IMR-90 (cell line): ENCODE measurements around the gene ZNF692. TPM values are rescaled to one million over a fixed set of nuclear protein-coding genes. Genes with fewer than 3 reads are reported as not detected.

ENCODE experiments used
- ATAC-seq: fragments of 200-7000 bp; cut with Tn5 transposase; 2 replicates; pipeline ENCODE4 v1.9.1; 2020; ENCODE audit warnings: low read depth, mild to moderate bottlenecking, moderate library complexity
- BruUV-seq: library from RNA; stranded (reverse); fragments of 400-500 nt; replicated peaks from 2 replicates; lab custom pipeline; 2021; lab: Mats Ljungman, UMichigan
- CTCF ChIA-PET: fragments of 300-600 bp; formaldehyde crosslinking; extraction: SDS; loops from one replicate; lab custom pipeline; 2021; ENCODE audit warnings: antibody characterized with exemption; lab: Yijun Ruan, JAX
- POLR2A ChIA-PET: fragments of 300-600 bp; sonication (Branson Sonifier 250); formaldehyde crosslinking; loops from one replicate; lab custom pipeline; 2022; ENCODE audit warnings: antibody characterized with exemption; ENCODE audit not compliant: unreplicated experiment; lab: Charles Lee
- DNase-seq: peaks from one replicate; pipeline ENCODE4 v3.0.0; 2013
- H2AFZ ChIP-seq: replicated peaks from 2 replicates; pipeline ENCODE3; 2013; ENCODE audit warnings: low read length, mild to moderate bottlenecking; ENCODE audit not compliant: poor library complexity
- H2AK5ac ChIP-seq: 2 replicates; pipeline ENCODE4 v1.6.1; 2013; ENCODE audit warnings: low read depth, low read length, inconsistent platforms
- H2AK9ac ChIP-seq: replicated peaks from 2 replicates; pipeline ENCODE3; 2013; ENCODE audit warnings: mild to moderate bottlenecking, low read depth, low read length, moderate library complexity; ENCODE audit not compliant: poor library complexity
- H2BK120ac ChIP-seq: 2 replicates; pipeline ENCODE4 v1.6.1; 2013; ENCODE audit warnings: low read depth, low read length, inconsistent platforms
- H2BK15ac ChIP-seq: 3 replicates; pipeline ENCODE4 v1.6.1; 2013; ENCODE audit warnings: low read depth, low read length, inconsistent platforms
- H2BK20ac ChIP-seq: 2 replicates; pipeline ENCODE4 v1.6.1; 2013; ENCODE audit warnings: low read depth, mild to moderate bottlenecking, inconsistent platforms, low read length, moderate library complexity
- H2BK5ac ChIP-seq: 2 replicates; pipeline ENCODE4 v1.6.1; 2013; ENCODE audit warnings: mild to moderate bottlenecking, low read depth, low read length, inconsistent platforms; ENCODE audit not compliant: poor library complexity, severe bottlenecking
- H3K14ac ChIP-seq: replicated peaks from 2 replicates; pipeline ENCODE4 v1.6.1; 2013; ENCODE audit warnings: low read depth, low read length, inconsistent platforms
- H3K18ac ChIP-seq: 2 replicates; pipeline ENCODE4 v1.6.1; 2013; ENCODE audit warnings: low read depth, low read length, control low read depth
- H3K23ac ChIP-seq: 2 replicates; pipeline ENCODE4 v1.6.1; 2013; ENCODE audit warnings: low read depth, low read length, inconsistent platforms
- H3K27ac ChIP-seq: 2 replicates; pipeline ENCODE4 v1.5.1; 2013; ENCODE audit warnings: mild to moderate bottlenecking, control low read depth, low read length; ENCODE audit not compliant: insufficient read depth
- H3K27me3 ChIP-seq: 2 replicates; pipeline ENCODE4 v1.6.1; 2013; ENCODE audit warnings: low read length; ENCODE audit not compliant: control insufficient read depth, insufficient read depth
- H3K36me3 ChIP-seq: 2 replicates; pipeline ENCODE4 v1.6.1; 2013; ENCODE audit warnings: low read length, mixed read lengths; ENCODE audit not compliant: control insufficient read depth, insufficient read depth
- H3K4ac ChIP-seq: 2 replicates; pipeline ENCODE4 v1.6.1; 2013; ENCODE audit warnings: low read depth, low read length, inconsistent platforms
- H3K4me1 ChIP-seq: 2 replicates; pipeline ENCODE4 v1.6.1; 2013; ENCODE audit warnings: low read length, mixed read lengths; ENCODE audit not compliant: control insufficient read depth, insufficient read depth
- H3K4me2 ChIP-seq: 2 replicates; pipeline ENCODE4 v1.6.1; 2013; ENCODE audit warnings: low read depth, mild to moderate bottlenecking, control low read depth, low read length, moderate library complexity
- H3K4me3 ChIP-seq: 2 replicates; pipeline ENCODE4 v1.5.1; 2013; ENCODE audit warnings: low read depth, mild to moderate bottlenecking, control low read depth, low read length, moderate library complexity; ENCODE audit not compliant: insufficient read depth
- H3K56ac ChIP-seq: 2 replicates; pipeline ENCODE4 v1.6.1; 2013; ENCODE audit warnings: low read length, inconsistent platforms; ENCODE audit not compliant: insufficient read depth; ENCODE audit errors: extremely low read depth
- H3K79me1 ChIP-seq, 2 experiments: 2 replicates each; pipeline ENCODE4 v1.6.1; 2013; ENCODE audit warnings: low read length in 2 of 2, inconsistent platforms in 1 of 2, low read depth in 1 of 2
- H3K9ac ChIP-seq: 2 replicates; pipeline ENCODE4 v1.6.1; 2013; ENCODE audit warnings: low read depth, low read length, control low read depth
- H3K9me1 ChIP-seq: 2 replicates; pipeline ENCODE4 v1.6.1; 2013; ENCODE audit warnings: low read length, inconsistent platforms; ENCODE audit not compliant: insufficient read depth
- H3K9me3 ChIP-seq: 2 replicates; pipeline ENCODE4 v1.6.1; 2013; ENCODE audit warnings: low read length; ENCODE audit not compliant: control insufficient read depth, insufficient read depth
- H4K20me1 ChIP-seq: 2 replicates; pipeline ENCODE4 v1.6.1; 2013; ENCODE audit warnings: low read length, inconsistent platforms; ENCODE audit not compliant: insufficient read depth
- H4K5ac ChIP-seq: 2 replicates; pipeline ENCODE4 v1.6.1; 2013; ENCODE audit warnings: mild to moderate bottlenecking, low read depth, low read length, control low read depth
- H4K8ac ChIP-seq, 2 experiments: 2 replicates each; pipeline ENCODE4 v1.6.1; 2013; ENCODE audit warnings: low read depth in 2 of 2, low read length in 2 of 2, control low read depth in 1 of 2, inconsistent platforms in 1 of 2
- H4K91ac ChIP-seq: 2 replicates; pipeline ENCODE4 v1.6.1; 2013; ENCODE audit warnings: low read depth, low read length, inconsistent platforms; ENCODE audit not compliant: insufficient read depth
- BHLHE40 ChIP-seq: fragments of 150-350 bp; IDR thresholded peaks from 2 replicates; pipeline ENCODE4 v1.6.1; 2016; ENCODE audit warnings: mild to moderate bottlenecking, low read depth, low read length
- CEBPB ChIP-seq: IDR thresholded peaks from 2 replicates; pipeline ENCODE4 v1.6.1; 2012; ENCODE audit warnings: low read depth, low read length, improper control_type of control experiment
- CHD1 ChIP-seq: IDR thresholded peaks from 2 replicates; pipeline ENCODE4 v1.6.1; 2012; ENCODE audit warnings: low read depth, low read length, improper control_type of control experiment
- CTCF ChIP-seq: conservative IDR thresholded peaks from 2 replicates; pipeline ENCODE4 v1.5.1; 2012; ENCODE audit warnings: mild to moderate bottlenecking, low read depth, low read length, improper control_type of control experiment
- FOS ChIP-seq: fragments of 150-350 bp; IDR thresholded peaks from 2 replicates; pipeline ENCODE4 v1.6.1; 2016; ENCODE audit warnings: low read depth, low read length
- MAFK ChIP-seq: IDR thresholded peaks from 2 replicates; pipeline ENCODE4 v1.6.1; 2012; ENCODE audit warnings: low read depth, low read length, improper control_type of control experiment
- MAZ ChIP-seq: IDR thresholded peaks from 2 replicates; pipeline ENCODE4 v1.6.1; 2012; ENCODE audit warnings: low read depth, mild to moderate bottlenecking, low read length, improper control_type of control experiment, moderate library complexity, borderline replicate concordance
- NFE2L2 ChIP-seq: fragments of 150-350 bp; IDR thresholded peaks from 2 replicates; pipeline ENCODE4 v1.6.1; 2016; ENCODE audit warnings: low read depth, mild to moderate bottlenecking, low read length
- POLR2A ChIP-seq: IDR thresholded peaks from 2 replicates; pipeline ENCODE4 v1.6.1; 2012; ENCODE audit warnings: mild to moderate bottlenecking, low read depth, low read length
- RAD21 ChIP-seq: IDR thresholded peaks from 2 replicates; pipeline ENCODE4 v1.6.1; 2012; ENCODE audit warnings: low read length, improper control_type of control experiment
- RCOR1 ChIP-seq: IDR thresholded peaks from 2 replicates; pipeline ENCODE4 v1.6.1; 2012; ENCODE audit warnings: mild to moderate bottlenecking, low read length, improper control_type of control experiment; ENCODE audit not compliant: insufficient replicate concordance
- RFX5 ChIP-seq: IDR thresholded peaks from 2 replicates; pipeline ENCODE4 v1.8.0; 2012; ENCODE audit warnings: low read depth, mild to moderate bottlenecking, low read length, moderate library complexity
- SMC3 ChIP-seq: fragments of 150-350 bp; IDR thresholded peaks from 2 replicates; pipeline ENCODE4 v1.6.1; 2016; ENCODE audit warnings: low read depth, mild to moderate bottlenecking, antibody characterized with exemption, low read length, moderate library complexity
- WGBS, 2 experiments: methylation state at CpG; one replicate each; pipeline versions ENCODE4 v1.1.5 to v1.1.7; 2013; ENCODE audit warnings: missing lambda C conversion rate in 2 of 2; ENCODE audit not compliant: insufficient read length in 1 of 2; ENCODE audit errors: extremely low coverage in 2 of 2; 5-methylcytosine and 5-hydroxymethylcytosine counted together
- dilution Hi-C: fragments of 300-500 bp; cut with HindIII; formaldehyde crosslinking; loops from one replicate; pipeline ENCODE4 v1.14.3; 2018; ENCODE audit warnings: low sequenced_read_pairs; ENCODE audit not compliant: unreplicated experiment
- in situ Hi-C: fragments of 300-500 bp; cut with MboI; formaldehyde crosslinking; loops from 3 replicates; pipeline ENCODE4 v1.14.3; 2019; ENCODE audit warnings: low sequenced_read_pairs, inconsistent platforms, mixed read lengths
- intact Hi-C: fragments of 100-400 bp; cut with micrococcal nuclease; formaldehyde crosslinking; loops from 2 replicates; pipeline ENCODE4 v1.10.0; 2022
- polyA plus RNA-seq, 3 experiments: library from polyadenylated mRNA; depleted of rRNA; stranded (reverse); fragments of >200 nt; gene quantifications; 2 replicates each; pipeline ENCODE4 v1.2.3, GENCODE V29; 2012; ENCODE audit warnings: low replicate concordance in 1 of 3
- total RNA-seq: library from RNA; depleted of rRNA; stranded (reverse); fragments of >200 nt; gene quantifications from 2 replicates; pipeline ENCODE4 v1.2.3, GENCODE V29; 2012
- TF ChIP-seq, protein P1 (sequence below): fragments of 150-350 bp; IDR thresholded peaks from 2 replicates; pipeline ENCODE4 v1.6.1; 2017; ENCODE audit warnings: mild to moderate bottlenecking, antibody characterized with exemption, low read length, low read depth
- TF ChIP-seq, protein P2 (sequence below): fragments of 150-350 bp; IDR thresholded peaks from 2 replicates; pipeline ENCODE4 v1.6.1; 2016; ENCODE audit warnings: low read depth, mild to moderate bottlenecking, low read length, moderate library complexity, borderline replicate concordance

The ZNF692 gene
- total and polyA plus RNA-seq, 2 of the 4 experiments (the other 2 are of a cell fraction) = 7.3 to 50.4 TPM

DNA sequence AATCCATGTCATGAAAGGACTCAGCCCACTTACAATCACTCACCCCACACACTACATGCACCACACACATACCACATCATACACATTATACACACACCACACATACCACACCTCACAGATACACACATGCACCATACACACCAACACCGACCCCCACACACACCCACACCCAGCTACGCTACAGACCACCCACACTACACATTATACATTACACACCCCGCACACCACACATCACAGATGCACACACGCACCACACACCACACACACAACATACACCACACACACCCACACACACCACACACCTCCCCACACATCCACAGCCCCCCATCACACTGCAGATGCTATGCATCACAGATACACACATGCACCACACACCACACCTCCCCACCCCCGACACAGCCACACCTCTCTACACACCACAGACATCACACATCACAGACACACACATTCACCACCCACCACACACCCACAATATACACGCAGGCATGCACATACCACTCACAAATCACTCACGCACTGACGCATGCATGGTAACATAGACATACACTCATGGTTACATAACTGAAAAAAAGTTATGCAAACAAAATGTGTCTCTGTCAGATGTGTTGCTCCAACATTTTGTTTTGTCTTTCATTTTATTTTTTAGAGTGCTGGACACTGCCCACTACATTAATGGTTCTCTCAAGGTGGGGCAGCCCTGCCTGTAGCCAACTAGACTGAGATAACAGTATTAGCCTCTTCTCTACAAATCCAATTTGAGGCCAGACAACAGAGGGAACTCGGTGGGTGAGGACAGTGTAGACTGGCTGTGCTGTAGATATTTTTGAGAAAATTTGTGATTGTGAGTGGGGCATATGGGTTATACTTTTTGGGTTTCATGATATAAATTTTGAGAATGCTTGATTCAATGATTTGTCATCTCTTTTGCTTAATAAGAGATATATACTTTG, 31.9 kb upstream of the ZNF692 start:
- H3K18ac ChIP-seq = no peak overlapping the region
- H3K4me3 ChIP-seq = no peak overlapping the region
- H2BK20ac ChIP-seq = no peak overlapping the region
- WGBS, 2 experiments = 84% methylated on average over 4 of the region's 9 CpGs; no CpG with 5 or more reads in 1 of the 2 experiments
- ATAC-seq (no peak), DNase-seq (peak; percentile 24)
- H3K27me3 ChIP-seq = peaks cover 2% of the 10 kb centered on the region; the same call in 1 of the 2 replicates
- H2AK5ac ChIP-seq = no peak overlapping the region
- in situ Hi-C loops (no loop called here), dilution Hi-C loops (no loop called here), intact Hi-C loops (no loop called here)
- H3K79me1 ChIP-seq = no peaks in the 10 kb centered on the region
- H4K8ac ChIP-seq = no peak overlapping the region
- no peaks in the 10 kb centered on the region for H3K36me3 ChIP-seq
- H2BK15ac ChIP-seq = no peak overlapping the region
- no peak overlapping the region for H3K4ac ChIP-seq
- no TSS peak for BruUV-seq
- no peak overlapping the region for H4K5ac ChIP-seq
- no peak overlapping the region for H3K9ac ChIP-seq
- H3K27ac ChIP-seq = no peak overlapping the region
- POLR2A ChIA-PET = no interaction called here
- peaks cover 5% of the 10 kb centered on the region; the same call in 1 of the 2 replicates for H3K9me1 ChIP-seq
- no peak overlapping the region for H3K23ac ChIP-seq
- H2AFZ ChIP-seq = peak overlapping the region; percentile 8
- peak overlapping the region; percentile 13 for H2BK5ac ChIP-seq
- no peak overlapping the region for H3K4me2 ChIP-seq
- H4K91ac ChIP-seq = no peak overlapping the region
- no peak overlapping the region for H2BK120ac ChIP-seq
- no peaks in the 10 kb centered on the region for H3K9me3 ChIP-seq
- no peak overlapping the region for H2AK9ac ChIP-seq
- no peaks in the 10 kb centered on the region for H4K20me1 ChIP-seq
- CTCF ChIA-PET = no interaction called here
- H3K56ac ChIP-seq = no peak overlapping the region
- H3K14ac ChIP-seq = no peak overlapping the region
- no peaks in the 10 kb centered on the region for H3K4me1 ChIP-seq
- no peak for TF ChIP-seq MAFK
- TF ChIP-seq BHLHE40 = no peak
- TF ChIP-seq FOS = no peak
- no peak for TF ChIP-seq CTCF
- no peak for TF ChIP-seq RAD21
- TF ChIP-seq CEBPB = no peak
- no peak for TF ChIP-seq RCOR1
- TF ChIP-seq NFE2L2 = no peak
- TF ChIP-seq, protein P1, sequence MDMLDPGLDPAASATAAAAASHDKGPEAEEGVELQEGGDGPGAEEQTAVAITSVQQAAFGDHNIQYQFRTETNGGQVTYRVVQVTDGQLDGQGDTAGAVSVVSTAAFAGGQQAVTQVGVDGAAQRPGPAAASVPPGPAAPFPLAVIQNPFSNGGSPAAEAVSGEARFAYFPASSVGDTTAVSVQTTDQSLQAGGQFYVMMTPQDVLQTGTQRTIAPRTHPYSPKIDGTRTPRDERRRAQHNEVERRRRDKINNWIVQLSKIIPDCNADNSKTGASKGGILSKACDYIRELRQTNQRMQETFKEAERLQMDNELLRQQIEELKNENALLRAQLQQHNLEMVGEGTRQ = no peak
- no peak for TF ChIP-seq RFX5
- TF ChIP-seq MAZ = no peak
- no peak for TF ChIP-seq CHD1
- TF ChIP-seq SMC3 = no peak
- no peak for TF ChIP-seq POLR2A
- TF ChIP-seq, protein P2, sequence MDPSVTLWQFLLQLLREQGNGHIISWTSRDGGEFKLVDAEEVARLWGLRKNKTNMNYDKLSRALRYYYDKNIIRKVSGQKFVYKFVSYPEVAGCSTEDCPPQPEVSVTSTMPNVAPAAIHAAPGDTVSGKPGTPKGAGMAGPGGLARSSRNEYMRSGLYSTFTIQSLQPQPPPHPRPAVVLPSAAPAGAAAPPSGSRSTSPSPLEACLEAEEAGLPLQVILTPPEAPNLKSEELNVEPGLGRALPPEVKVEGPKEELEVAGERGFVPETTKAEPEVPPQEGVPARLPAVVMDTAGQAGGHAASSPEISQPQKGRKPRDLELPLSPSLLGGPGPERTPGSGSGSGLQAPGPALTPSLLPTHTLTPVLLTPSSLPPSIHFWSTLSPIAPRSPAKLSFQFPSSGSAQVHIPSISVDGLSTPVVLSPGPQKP = no peak
